ENCODE data around the gene SGPL1. TPM values are rescaled to one million over a fixed set of nuclear protein-coding genes. Genes with fewer than 3 reads are reported as not detected.
A peak's percentile ranks its signal among the peaks of the same experiment; 100 is the strongest.

SGPL1 gene
- total RNA-seq, 2 experiments from 2014 or later: 13.7 to 16.6 TPM

DNA sequence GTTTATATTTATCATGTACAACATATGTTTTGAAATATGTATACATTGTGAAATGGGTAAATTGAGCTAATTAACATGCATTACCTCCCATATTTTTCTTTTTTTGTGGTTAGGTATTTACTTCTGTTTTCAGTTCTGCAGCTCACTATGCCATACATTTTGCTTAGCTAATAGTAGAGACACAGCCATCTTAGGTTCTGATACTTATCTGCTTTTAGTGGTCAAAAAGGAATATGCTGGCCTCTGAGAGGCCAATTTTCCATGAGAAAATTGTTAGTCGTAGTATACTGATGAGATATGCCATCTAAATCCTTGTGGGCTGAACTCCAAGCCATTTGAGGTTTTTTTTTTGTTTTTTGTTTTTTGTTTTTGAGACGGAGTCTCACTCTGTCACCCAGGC lies 31.0 kb downstream of the SGPL1 start:
- peaks cover 27% of the 10 kb centered on the region for H3K4me1 Mint-ChIP-seq (ENCODE audit: low read depth)
- DNase-seq (no peak), ATAC-seq (no peak)
- intact Hi-C loops (cut with micrococcal nuclease): no loop called here
- H3K27ac Mint-ChIP-seq: no peak overlapping the region
- H3K9me3 Mint-ChIP-seq: no peaks in the 10 kb centered on the region
- POLR2A ChIA-PET: no interaction called here
- no peaks in the 10 kb centered on the region for H3K27me3 Mint-ChIP-seq
- no peak overlapping the region for H3K4me3 Mint-ChIP-seq
- CTCF ChIA-PET: interaction anchor here (1.7 kb wide), 1 partner anchor 29 kb away, joined by 4 read pairs; no protein-coding TSS in a partner anchor
- peaks cover 30% of the 10 kb centered on the region for H3K36me3 Mint-ChIP-seq (ENCODE audit: low read depth)
- TF ChIP-seq CTCF (IDR thresholded peaks at IDR 0.05): no peak

GRCh38 chr10:70847659-70848360 lies 32.1 kb downstream of the SGPL1 start:
- intact Hi-C loops (cut with micrococcal nuclease): no loop called here
- POLR2A ChIA-PET: no interaction called here

DNA sequence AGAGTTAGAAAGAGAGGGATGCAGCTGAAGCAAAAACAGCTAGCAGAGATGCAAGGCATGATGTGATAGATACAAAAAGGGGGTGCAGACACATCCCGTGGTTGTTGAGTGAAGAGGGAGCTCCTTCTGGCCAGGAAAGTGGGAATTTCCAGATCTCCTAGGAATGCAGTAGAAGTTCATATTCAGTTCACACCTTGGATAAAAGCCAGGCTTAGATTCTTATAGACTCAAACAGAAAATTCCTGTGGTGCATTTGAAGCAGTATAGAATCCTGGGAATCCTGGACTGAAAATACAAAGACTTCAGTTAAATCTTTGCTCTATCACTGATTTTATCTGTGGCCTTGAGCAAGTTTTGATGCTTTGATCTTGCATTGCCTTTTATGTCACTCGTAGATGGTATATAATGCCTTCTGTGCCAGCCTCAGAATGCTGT lies 33.9 kb downstream of the SGPL1 start:
- TF ChIP-seq CTCF (IDR thresholded peaks at IDR 0.05): no peak
- Mint-ChIP-seq H3K27me3 (no peaks in the 10 kb centered on the region), H3K36me3 (ENCODE audit: low read depth) (peaks cover 31% of the 10 kb centered on the region), H3K4me1 (ENCODE audit: low read depth) (peaks cover 26% of the 10 kb centered on the region), H3K4me3 (no peak overlapping the region), H3K27ac (no peak overlapping the region), H3K9me3 (no peaks in the 10 kb centered on the region)
- DNase-seq (no peak), ATAC-seq (no peak)
- POLR2A ChIA-PET: no interaction called here
- CTCF ChIA-PET: interaction anchor here (0.6 to 1.0 kb wide), 2 partner anchors 9 to 313 kb away, joined by 3 read pairs; no protein-coding TSS in a partner anchor
- intact Hi-C loops (cut with micrococcal nuclease): no loop called here

More at GRCh38 chr10:70847659-70848360, 32.1 kb downstream of the SGPL1 start:
- TF ChIP-seq CTCF (IDR thresholded peaks at IDR 0.05): no peak
- CTCF ChIA-PET: no interaction called here
- H3K4me3 Mint-ChIP-seq: peak overlapping the region; percentile 14
- H3K36me3 Mint-ChIP-seq (ENCODE audit: low read depth): peaks cover 31% of the 10 kb centered on the region
- H3K4me1 Mint-ChIP-seq (ENCODE audit: low read depth): peaks cover 26% of the 10 kb centered on the region
- no peaks in the 10 kb centered on the region for H3K9me3 Mint-ChIP-seq
- peak; percentile 89 for ATAC-seq
- no peak for DNase-seq
- H3K27ac Mint-ChIP-seq: peak overlapping the region; percentile 86
- H3K27me3 Mint-ChIP-seq: no peaks in the 10 kb centered on the region

- ATAC-seq (no peak), DNase-seq (no peak)
- H3K27me3 Mint-ChIP-seq: no peaks in the 10 kb centered on the region
- H3K36me3 Mint-ChIP-seq (ENCODE audit: low read depth): peaks cover 29% of the 10 kb centered on the region
- peaks cover 25% of the 10 kb centered on the region for H3K4me1 Mint-ChIP-seq (ENCODE audit: low read depth)
- ChIA-PET POLR2A (no interaction called here), CTCF (no interaction called here)
- TF ChIP-seq CTCF (IDR thresholded peaks at IDR 0.05): no peak
- H3K4me3 Mint-ChIP-seq: no peak overlapping the region
- H3K27ac Mint-ChIP-seq: no peak overlapping the region
- H3K9me3 Mint-ChIP-seq: no peaks in the 10 kb centered on the region
- intact Hi-C loops (cut with micrococcal nuclease): no loop called here
These were observed 34.3 kb downstream of the SGPL1 start for GRCh38 chr10:70850097-70850496.

DNA sequence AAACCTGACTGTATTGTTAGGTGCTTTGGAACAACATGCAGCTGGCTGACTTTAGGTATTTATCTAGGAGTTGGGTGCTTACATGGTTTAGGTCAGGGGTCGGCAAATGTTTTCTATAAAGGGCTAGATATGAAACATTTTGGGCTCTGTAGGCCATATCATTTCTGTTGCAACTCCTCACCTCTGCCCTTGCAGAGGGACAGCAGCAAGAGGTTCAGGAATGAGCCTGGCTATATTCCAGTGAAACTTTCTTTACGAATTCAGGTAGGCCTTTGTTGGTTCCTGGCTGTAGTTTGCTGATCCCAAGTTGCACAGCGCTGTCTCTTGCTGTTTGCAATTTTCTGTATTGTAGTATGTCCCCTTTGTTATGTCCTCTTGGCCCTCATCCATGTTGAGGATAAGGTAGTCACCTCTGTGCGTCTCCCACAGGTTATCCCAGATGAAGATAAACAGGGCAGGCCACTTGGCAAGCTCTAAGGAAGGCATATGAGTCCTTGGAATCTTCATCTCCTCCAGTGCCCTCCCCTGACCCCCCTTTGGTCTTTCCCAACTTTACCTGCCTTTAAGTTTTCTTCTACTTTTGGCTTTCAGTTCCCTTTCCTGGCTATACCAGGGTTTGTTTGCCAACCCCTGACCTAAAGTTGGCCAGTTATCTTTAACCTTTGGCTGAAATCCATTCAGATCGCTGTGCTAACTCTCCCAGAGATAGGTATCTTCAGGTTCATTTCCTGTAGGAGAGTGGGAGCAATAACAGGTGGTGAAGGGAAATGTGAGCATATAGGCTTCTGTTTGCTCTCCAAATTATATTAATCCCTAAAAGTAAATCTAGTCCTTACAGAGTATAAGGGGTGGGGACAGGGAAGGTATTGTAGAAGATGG lies 36.1 kb downstream of the SGPL1 start:
- Mint-ChIP-seq H3K4me1 (ENCODE audit: low read depth) (peaks cover 22% of the 10 kb centered on the region), H3K9me3 (no peaks in the 10 kb centered on the region), H3K36me3 (ENCODE audit: low read depth) (peaks cover 26% of the 10 kb centered on the region), H3K4me3 (no peak overlapping the region), H3K27ac (no peak overlapping the region), H3K27me3 (no peaks in the 10 kb centered on the region)
- ATAC-seq (no peak), DNase-seq (no peak)
- intact Hi-C loops (cut with micrococcal nuclease): no loop called here
- no peak for TF ChIP-seq CTCF (IDR thresholded peaks at IDR 0.05)
- ChIA-PET POLR2A (no interaction called here), CTCF (interaction anchor here (1.2 kb wide), 1 partner anchor 47 kb away, joined by 3 read pairs; no protein-coding TSS in a partner anchor)
